ENCODE measurements around the gene XKR8.
A peak's percentile ranks its signal among the peaks of the same experiment; 100 is the strongest.

The XKR8 gene

DNA sequence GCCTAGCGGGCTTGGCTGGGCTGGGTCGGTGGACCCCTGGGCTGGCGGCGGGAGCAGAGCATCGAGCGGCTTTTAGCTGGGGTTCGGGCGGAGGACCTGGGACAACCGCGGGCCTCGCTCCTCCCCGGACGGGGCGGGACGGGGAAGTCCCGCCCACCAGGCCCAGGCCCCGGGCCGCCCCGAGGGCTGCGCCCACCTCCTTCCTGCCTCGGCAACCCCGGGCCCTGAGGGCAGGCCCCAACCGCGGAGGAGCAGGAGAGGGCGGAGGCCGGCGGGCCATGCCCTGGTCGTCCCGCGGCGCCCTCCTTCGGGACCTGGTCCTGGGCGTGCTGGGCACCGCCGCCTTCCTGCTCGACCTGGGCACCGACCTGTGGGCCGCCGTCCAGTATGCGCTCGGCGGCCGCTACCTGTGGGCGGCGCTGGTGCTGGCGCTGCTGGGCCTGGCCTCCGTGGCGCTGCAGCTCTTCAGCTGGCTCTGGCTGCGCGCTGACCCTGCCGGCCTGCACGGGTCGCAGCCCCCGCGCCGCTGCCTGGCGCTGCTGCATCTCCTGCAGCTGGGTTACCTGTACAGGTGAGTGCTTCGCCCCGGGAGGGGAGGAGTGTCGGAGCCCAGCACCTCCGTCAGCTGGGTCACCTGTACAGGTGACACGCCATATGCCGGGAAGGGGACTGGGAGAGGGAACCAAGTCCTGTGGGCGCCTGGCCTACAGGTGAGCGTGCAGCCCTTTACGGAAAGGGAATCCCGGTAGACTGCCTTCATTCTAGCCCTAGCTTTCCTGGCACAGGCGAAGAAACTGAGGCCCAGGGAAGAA is at the start of gene XKR8:
TSS of gene XKR8 (plus strand) at position 182 of the 812 bp plus-strand sequence. CDS start at position 279, 97 bp downstream.
- DNase-seq: peak; percentile 91

DNA sequence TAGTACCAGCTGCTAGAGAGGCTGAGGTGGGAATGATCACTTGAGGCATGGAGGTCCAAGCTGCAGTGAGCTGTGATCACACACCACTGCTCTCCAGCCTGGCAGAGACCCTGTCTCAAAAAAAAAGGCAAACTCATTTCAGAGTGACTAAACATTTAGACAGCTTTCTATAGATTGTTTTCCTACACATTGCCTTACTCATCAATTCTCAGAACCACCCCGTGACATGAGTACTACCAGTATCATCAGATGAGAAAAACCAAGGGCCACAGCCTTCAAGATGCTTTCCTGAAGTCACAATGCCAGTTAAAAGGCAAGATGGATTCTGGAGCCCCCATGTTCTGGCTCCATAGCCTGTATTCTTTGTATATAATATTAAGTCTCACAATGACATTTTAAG is 47.3 kb upstream of the XKR8 start:
- DNase-seq: no peak

- no peak for DNase-seq
Observed at GRCh38 chr1:27915082-27915575, 44.6 kb upstream of the XKR8 start.

DNA sequence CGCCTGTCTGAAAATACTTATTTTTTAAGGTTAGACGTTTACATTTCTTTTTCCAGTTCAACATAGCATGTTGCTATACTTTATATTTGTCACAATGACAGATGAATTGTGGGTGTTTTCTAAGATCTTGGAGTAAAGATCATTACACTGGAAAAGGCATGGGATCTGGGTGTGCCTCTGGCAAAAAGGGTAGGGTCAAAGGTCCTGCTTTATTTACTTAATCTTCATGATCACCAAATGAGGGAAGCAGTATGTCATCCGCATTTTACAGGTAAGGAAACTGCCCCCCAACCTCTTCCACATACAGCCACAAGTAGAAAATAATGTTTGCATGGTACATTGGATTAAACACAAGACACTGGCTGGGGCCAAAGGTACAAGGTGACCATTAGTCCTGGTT is 37.5 kb upstream of the XKR8 start:
- no peak for DNase-seq

GRCh38 chr1:27928216-27928954 is 31.4 kb upstream of the XKR8 start:
- DNase-seq: no peak

- DNase-seq: no peak
Observed at GRCh38 chr1:27931184-27931583, 28.6 kb upstream of the XKR8 start.

- no peak for DNase-seq
Observed at GRCh38 chr1:27931759-27932158, 28.0 kb upstream of the XKR8 start.

GRCh38 chr1:27934818-27935549 is 24.8 kb upstream of the XKR8 start, which contains the start of gene SMPDL3B:
SMPDL3B (plus strand) TSS chr1:27935000; CDS start chr1:27935184, 184 bp downstream.
- peak; percentile 87 for DNase-seq

DNA sequence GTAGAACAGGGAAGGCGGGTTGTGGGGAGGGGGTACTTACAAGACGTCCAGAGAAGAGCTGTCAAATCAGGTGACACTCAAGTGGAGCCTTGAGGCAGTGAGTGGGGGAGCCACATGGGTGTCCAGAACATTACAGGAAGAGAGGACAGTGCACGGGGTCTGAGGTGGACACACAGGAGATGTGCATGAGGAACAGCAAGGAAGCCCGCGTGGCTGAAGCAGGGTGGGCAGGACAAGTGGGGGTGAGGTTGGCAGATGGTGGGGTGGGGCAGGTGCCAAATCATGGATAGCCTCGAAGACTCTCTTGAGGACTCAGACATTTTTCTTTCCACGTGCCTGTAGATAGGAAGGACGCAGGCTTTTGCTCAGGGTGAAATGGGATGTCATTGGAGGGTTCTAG is 24.1 kb upstream of the XKR8 start:
- DNase-seq: no peak

DNA sequence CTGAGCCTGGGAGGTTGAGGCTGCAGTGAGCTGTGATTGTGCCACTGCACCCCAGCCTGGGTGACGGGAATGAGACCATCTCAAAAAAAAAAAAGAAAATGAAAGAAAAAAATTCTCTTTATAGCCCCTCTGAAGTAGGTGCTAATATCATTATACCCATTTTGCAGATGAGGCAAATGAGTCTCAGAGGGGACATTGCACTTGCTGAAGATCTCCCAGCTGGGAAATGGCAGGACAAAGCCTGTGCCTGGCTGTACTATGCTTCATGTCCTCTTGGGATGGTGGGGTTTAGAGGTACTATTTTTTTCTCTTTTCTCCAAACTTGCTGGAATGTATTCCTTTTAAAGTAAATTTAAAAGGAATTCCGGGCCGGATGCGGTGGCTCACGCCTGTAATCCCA is 23.4 kb upstream of the XKR8 start:
- DNase-seq: no peak

DNA sequence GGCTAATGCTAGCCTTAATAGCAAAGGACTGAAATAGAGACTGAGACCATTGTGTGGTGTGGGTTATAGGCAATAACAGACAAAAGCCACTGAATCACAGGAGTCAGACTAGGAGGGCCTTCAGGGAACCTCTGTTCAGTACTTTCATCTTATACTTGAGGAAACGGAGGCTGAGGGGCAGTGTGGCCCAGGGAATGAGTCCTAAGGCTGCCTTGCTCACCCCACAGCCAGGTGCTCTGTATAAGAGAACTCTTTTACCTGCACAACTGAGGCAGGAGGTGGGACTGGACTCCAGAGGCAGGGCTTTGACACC is 22.3 kb upstream of the XKR8 start:
- no peak for DNase-seq

GRCh38 chr1:27938488-27938887 is 21.3 kb upstream of the XKR8 start:
- DNase-seq: no peak

GRCh38 chr1:27940297-27940696 is 19.5 kb upstream of the XKR8 start:
- no peak for DNase-seq

GRCh38 chr1:27940870-27941560 is 18.8 kb upstream of the XKR8 start:
- DNase-seq: no peak

DNA sequence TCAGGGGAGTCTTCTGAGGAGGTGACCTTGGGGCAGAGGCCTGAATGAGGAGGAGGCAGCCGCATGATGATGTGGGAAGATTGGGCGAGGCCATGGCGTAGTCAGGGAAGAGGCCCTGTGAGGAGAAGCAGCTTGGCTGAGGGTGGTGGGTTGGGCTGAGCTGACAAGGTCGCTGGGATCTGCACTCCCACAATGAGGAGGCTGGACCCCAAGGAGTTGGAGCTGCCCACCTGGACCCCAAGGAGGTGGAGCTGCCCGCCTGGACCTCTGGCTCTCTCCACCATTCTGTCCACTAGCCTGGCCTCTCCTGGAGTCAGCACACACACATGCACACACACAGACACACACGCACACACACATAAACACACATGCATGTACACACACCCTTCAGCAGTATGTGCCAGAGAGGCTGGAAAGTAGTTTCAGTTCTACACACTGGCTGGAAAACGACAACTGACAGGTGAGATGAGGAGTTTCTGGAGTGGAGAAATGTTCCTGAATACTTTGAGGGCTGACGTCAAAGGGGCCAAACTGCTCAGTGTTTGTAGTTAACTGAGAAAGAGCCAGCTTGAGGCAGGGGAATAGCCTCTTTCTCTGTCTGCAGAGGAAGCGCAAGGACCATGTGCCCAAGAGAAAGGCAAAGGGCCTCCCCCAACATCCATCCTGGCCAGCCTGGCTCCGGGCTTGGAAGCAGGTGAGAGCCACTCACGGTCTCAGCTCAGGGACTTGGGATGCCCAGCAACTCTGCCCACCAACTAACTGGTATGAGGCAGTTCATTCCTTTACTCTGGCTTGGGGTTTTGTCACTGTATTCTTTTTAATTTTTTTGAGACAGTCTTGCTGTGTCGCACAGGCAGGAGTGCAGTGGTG is 17.9 kb upstream of the XKR8 start:
- DNase-seq: no peak

- no peak for DNase-seq
Observed at GRCh38 chr1:27945020-27945419, 14.8 kb upstream of the XKR8 start.

GRCh38 chr1:27949027-27949426 is 10.7 kb upstream of the XKR8 start:
- DNase-seq: no peak

DNA sequence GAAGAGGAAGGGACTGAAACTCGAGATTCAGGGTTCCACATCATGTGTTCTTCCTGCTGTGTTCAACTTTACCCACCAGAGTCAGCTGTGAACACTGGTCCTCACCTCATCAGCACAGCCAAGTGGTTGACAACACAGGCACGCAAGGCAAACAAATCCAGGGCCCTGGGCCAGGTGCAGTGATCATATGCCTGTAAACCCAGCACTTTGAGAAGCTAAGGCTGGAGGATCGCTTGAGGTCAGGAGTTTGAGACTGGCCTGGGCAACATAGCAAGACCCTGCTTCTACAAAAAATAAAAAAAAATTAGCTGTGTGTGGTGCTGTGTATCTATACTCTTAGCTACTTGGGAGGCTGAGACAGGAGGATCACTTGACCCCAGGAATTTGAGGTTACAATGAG is 8.4 kb upstream of the XKR8 start:
- no peak for DNase-seq

- DNase-seq: no peak
Observed at GRCh38 chr1:27952147-27952546, 7.6 kb upstream of the XKR8 start.

- DNase-seq: no peak
Observed at GRCh38 chr1:27954186-27954585, 5.6 kb upstream of the XKR8 start.

DNA sequence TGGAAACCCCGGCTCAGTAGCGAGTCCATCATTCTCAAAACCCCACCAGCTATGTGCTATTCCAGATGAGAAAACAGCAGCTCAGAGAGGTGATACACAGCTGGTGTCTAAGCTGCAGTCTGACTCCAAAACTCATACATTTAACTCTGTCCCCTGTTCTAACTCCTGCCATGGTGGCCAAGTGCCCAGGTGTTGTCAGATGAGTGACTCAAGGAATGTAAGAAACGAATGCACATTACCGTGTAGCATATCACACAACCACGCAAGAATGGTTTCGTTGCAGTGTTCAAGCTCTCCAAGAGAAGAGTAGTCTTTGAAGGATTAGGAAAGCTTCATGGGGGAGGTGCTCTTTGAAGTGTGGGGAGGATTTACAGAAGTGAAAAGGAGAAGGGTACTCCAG is 4.7 kb upstream of the XKR8 start:
- no peak for DNase-seq

GRCh38 chr1:27956761-27957160 is 3.0 kb upstream of the XKR8 start:
- no peak for DNase-seq
